ENCODE results near the gene CCDC3. TPM values are rescaled to one million over a fixed set of nuclear protein-coding genes. Genes with fewer than 3 reads are reported as not detected.

The CCDC3 gene
- total and polyA plus RNA-seq, 3 donors from 2014 or later: 30.6 to 35.5 (median 33.3) TPM

DNA sequence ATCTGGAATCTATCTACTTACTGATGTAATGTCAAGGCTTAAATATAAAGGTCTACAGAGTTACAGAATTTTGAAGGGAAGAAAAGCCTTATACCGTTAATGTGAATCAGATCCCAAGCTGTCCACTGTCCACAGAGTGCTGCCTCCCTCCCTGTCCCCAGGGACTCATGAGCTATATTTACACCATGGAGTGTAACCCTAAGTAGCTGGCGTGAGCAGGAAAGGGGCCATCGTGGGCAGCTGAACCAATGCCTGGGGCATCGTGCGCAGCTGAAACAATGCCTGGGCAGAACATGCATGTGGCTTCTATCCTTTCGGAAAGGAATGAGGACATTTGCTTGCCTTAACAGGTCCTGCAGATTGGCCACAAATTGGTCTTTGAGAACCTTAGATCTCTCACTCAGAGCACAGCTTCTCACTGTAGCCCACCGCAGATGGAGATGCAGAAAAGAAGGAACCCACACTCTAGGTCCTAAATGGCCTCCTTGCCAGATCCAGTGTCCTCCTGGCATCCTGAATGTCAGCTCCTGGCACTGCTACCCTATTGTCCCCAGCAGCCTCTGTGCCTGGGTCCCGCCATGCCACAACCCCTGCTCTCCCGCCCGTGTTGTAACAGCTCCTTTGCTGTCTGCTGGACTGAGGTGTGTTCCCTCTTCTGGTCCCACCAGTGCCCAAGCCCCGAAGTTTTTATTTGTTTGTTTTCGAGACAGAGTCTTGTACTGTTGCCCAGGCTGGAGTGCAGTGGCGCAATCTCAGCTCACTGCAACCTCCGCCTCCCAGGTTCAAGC is 30.3 kb downstream of the CCDC3 start:
- WGBS, 2 donors: 76 to 83% methylated on average over 13 to 14 of the region's 14 CpGs
- Histone ChIP-seq H3K36me3 (ENCODE audit: low read depth, missing control alignments) (no peaks in the 10 kb centered on the region), H3K27me3 (no peaks in the 10 kb centered on the region), H3K27ac (no peak overlapping the region), H3K4me3 (no peak overlapping the region), H3K9me3 (no peaks in the 10 kb centered on the region), H3K4me1 (no peaks in the 10 kb centered on the region)
- DNase-seq: no peak
- intact Hi-C loops (cut with DNase I; ENCODE audit: low total_unique reads): no loop called here
- no peak for TF ChIP-seq POLR2A (IDR thresholded peaks at IDR 0.05)
- TF ChIP-seq, protein P1, sequence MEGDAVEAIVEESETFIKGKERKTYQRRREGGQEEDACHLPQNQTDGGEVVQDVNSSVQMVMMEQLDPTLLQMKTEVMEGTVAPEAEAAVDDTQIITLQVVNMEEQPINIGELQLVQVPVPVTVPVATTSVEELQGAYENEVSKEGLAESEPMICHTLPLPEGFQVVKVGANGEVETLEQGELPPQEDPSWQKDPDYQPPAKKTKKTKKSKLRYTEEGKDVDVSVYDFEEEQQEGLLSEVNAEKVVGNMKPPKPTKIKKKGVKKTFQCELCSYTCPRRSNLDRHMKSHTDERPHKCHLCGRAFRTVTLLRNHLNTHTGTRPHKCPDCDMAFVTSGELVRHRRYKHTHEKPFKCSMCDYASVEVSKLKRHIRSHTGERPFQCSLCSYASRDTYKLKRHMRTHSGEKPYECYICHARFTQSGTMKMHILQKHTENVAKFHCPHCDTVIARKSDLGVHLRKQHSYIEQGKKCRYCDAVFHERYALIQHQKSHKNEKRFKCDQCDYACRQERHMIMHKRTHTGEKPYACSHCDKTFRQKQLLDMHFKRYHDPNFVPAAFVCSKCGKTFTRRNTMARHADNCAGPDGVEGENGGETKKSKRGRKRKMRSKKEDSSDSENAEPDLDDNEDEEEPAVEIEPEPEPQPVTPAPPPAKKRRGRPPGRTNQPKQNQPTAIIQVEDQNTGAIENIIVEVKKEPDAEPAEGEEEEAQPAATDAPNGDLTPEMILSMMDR (IDR thresholded peaks at IDR 0.05): no peak

DNA sequence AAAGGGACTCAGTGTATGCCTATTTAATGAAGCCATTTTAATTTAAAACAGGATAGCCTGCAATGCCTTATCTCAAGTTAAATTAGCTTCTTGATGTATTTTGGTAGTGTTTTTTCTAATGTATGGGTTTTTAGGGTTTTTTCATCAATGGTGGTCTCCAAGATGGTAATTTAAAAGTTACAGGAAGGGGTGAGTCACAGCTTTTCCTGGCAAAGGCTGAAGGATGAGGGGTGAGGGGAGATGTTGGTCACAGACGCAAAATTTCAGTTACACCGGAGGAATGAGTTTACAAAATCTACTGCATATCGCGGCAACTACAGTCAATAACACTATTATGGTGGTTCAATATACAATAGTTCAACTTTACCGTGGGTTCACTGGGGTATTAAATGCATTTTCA is 31.6 kb downstream of the CCDC3 start:
- Histone ChIP-seq H3K27me3 (no peaks in the 10 kb centered on the region), H3K36me3 (ENCODE audit: low read depth, missing control alignments) (no peaks in the 10 kb centered on the region), H3K9me3 (no peaks in the 10 kb centered on the region), H3K4me3 (no peak overlapping the region), H3K4me1 (no peaks in the 10 kb centered on the region), H3K27ac (no peak overlapping the region)
- intact Hi-C loops (cut with DNase I; ENCODE audit: low total_unique reads): no loop called here
- 94% methylated on average over 5 of the region's 5 CpGs for WGBS, 2 donors
- no peak for DNase-seq
- no peak for TF ChIP-seq POLR2A (IDR thresholded peaks at IDR 0.05)
- TF ChIP-seq, protein P1 (IDR thresholded peaks at IDR 0.05): no peak

DNA sequence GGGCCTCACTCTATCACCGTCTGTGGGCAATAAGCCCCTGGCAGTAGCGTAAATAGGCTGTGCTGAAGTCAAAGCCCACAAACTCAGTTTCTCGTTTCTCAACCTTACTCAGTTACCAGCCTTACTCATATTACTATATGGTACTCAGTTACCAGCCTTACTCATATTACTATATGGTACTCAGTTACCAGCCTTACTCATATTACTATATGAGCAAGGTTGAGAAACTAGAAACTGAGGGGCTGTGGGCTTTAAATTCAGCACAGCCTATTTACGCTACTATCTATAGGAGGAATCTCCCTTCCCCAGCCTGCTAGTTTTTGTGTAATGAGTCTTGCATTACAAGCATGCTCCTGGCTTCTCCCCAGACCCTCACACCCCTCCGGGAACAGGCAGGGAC is 35.4 kb downstream of the CCDC3 start:
- Histone ChIP-seq H3K9me3 (no peaks in the 10 kb centered on the region), H3K4me1 (peaks cover 16% of the 10 kb centered on the region), H3K36me3 (ENCODE audit: low read depth, missing control alignments) (no peaks in the 10 kb centered on the region), H3K4me3 (no peak overlapping the region), H3K27me3 (no peaks in the 10 kb centered on the region), H3K27ac (no peak overlapping the region)
- WGBS, 2 donors: 92 to 94% methylated on average over 5 of the region's 5 CpGs
- TF ChIP-seq POLR2A (IDR thresholded peaks at IDR 0.05): no peak
- TF ChIP-seq, protein P1 (IDR thresholded peaks at IDR 0.05): no peak
- DNase-seq: no peak
- intact Hi-C loops (cut with DNase I; ENCODE audit: low total_unique reads): no loop called here

DNA sequence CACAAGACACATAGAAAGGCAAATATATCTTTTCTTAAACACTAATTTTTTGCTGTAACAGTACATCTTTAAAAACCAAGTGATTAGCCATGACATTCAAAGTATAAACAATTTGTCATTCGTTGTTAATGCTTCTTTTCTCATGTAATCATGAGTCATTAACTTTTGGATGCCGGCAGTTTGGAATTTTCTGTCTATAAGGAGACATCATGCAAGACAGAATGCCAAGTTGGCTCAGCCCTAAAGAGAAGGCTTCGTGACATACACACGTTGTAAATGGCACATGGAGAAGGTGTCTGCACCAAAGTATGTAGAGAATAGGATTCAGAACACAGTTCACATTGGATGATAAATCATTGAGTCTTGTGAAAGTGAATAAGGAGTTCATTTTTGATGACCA is 35.9 kb downstream of the CCDC3 start:
- Histone ChIP-seq H3K36me3 (ENCODE audit: low read depth, missing control alignments) (no peaks in the 10 kb centered on the region), H3K27ac (no peak overlapping the region), H3K27me3 (no peaks in the 10 kb centered on the region), H3K9me3 (no peaks in the 10 kb centered on the region), H3K4me1 (peaks cover 20% of the 10 kb centered on the region), H3K4me3 (no peak overlapping the region)
- WGBS, 2 donors: 63 to 75% methylated on average over 4 of the region's 4 CpGs
- intact Hi-C loops (cut with DNase I; ENCODE audit: low total_unique reads): no loop called here
- DNase-seq: no peak
- TF ChIP-seq, protein P1 (IDR thresholded peaks at IDR 0.05): no peak
- TF ChIP-seq POLR2A (IDR thresholded peaks at IDR 0.05): no peak

- intact Hi-C loops (cut with DNase I; ENCODE audit: low total_unique reads): no loop called here
Measured at GRCh38 chr10:12962556-12962955, 39.0 kb downstream of the CCDC3 start.

More at GRCh38 chr10:12962556-12962955, 39.0 kb downstream of the CCDC3 start:
- Histone ChIP-seq H3K4me3 (no peak overlapping the region), H3K27me3 (no peaks in the 10 kb centered on the region), H3K36me3 (ENCODE audit: low read depth, missing control alignments) (no peaks in the 10 kb centered on the region), H3K27ac (no peak overlapping the region), H3K4me1 (peaks cover 30% of the 10 kb centered on the region), H3K9me3 (no peaks in the 10 kb centered on the region)
- no peak for DNase-seq
- TF ChIP-seq POLR2A (IDR thresholded peaks at IDR 0.05): no peak
- TF ChIP-seq, protein P1 (IDR thresholded peaks at IDR 0.05): no peak
- 67 to 70% methylated on average over 3 of the region's 3 CpGs for WGBS, 2 donors
